Measurements from ENCODE around the gene AP4B1.
"Not testable (repeated sequence)": the region's sequence is repeated elsewhere in the genome, so short reads cannot be mapped to it uniquely, and the experiment has no call there.

The AP4B1 gene

DNA sequence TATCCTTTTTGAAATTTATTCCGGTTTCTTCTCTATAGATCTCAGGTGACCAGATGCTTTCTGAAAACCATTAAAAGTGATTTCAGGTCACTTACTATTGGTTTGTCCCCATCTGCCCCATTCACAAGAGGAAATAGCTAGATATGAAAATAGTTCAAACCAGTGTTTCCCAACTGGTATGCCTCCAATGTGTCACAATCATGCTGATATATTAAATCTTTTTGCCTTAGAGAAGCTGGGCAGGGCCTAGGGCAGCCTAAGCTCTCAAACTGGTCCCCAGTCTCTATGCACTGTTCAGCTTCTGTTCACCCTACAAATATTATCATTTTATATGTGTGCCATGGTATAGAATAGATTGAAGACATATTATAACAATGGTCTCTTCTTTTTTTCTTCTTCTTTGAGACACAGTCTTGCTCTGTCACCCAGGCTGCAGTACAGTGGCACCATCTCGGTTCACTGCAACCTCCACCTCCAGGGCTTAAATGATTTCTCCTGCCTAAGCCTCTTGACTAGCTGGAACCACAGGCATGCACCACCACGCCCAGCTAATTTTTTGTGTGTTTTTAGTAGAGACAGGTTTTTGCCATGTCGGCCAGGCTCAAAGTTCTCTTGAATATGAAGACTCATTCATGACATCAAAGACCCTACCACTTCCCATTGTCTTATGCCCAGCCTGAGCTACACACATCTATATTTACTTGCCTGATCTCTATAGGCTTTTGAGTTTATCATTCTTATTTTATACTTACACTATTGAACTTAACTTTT is 48.8 kb downstream of the AP4B1 start:
- peak; percentile 46 for DNase-seq

DNA sequence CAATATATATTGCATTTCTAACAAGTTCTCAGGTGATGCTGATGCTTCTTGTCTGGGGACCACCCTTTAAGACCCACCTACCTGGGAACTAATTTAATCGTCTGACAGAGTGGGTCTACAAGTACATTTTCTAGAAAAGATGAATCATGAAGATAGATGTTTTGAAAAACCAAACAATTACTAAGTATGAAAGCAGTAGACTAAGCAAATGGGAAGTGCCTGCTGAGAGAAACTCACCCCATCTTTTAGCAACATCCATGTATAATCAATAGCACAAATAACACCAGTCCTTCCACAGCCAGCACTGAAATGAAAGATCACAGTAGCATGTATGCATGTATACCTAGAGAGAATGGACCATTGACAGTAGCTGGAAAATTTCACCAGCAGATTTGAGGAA is 50.4 kb downstream of the AP4B1 start:
- no peak for DNase-seq

DNA sequence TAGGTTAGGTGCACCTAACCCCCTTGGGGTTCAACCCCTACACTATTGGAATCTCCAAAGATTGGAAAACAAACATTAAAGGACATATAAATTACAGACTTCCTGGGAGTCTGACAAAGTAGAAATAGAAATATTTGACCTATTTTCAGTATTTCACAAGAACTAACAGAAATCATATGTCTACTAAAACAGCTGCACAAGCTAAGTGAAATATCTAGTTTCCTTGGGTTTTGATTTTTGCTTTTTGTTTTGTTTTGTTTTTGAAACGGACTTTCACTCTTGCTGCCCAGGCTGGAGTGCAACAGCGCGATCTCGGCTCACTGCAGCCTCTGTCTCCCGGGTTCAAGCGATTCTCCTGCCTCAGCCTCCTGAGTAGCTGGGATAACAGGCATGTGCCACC is 51.9 kb downstream of the AP4B1 start:
- DNase-seq, result not testable (repeated sequence)

DNA sequence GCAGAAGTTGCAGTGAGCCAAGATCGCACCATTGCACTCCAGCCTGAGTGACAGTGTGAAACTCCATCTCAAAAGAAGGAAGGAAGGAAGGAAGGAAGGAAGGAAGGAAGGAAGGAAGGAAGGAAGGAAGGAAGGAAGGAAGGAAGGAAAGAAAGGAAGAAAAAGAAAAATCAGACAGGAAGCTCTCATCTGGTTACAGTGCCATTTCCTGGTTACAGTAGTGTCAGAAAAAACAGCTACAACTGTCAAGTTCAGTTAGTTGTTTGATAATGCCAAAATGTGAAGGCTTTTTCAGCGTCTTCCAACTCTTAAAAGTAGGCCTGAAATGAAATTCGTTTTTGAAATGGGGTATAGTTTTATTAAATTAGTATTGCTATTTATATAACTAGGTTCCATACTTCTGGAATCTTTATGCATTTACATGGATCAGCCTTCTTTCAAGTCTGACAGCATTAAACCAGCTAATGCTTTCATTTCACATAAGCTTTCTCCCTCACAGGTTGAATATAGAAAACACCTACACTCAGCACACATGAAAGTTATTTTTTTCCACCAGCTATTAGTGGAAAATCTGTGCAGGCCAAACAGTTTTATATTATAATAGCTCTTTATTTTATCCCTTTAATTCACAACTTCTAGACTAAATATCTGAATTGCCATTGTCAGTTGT is 54.3 kb downstream of the AP4B1 start:
- no peak for DNase-seq

DNA sequence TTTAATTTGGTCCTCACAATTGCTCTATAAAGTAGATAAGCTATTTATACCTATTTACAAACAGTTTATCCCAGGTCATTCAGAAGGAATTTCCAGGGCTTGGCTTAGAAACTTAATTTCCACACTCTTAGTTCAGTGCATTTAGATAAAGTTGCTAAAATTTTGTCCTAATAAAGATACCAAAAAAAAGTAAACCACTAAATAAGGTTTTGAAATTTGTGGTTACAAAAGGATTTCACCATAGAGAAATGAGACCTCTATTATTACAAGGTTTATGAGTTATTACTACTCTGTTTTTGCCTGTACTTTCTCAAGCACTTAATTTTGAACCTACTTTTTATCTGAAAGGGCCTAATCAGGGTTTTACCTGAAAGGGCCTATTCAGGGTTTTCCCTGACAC is 55.5 kb downstream of the AP4B1 start:
- DNase-seq, result peak; percentile 39

DNA sequence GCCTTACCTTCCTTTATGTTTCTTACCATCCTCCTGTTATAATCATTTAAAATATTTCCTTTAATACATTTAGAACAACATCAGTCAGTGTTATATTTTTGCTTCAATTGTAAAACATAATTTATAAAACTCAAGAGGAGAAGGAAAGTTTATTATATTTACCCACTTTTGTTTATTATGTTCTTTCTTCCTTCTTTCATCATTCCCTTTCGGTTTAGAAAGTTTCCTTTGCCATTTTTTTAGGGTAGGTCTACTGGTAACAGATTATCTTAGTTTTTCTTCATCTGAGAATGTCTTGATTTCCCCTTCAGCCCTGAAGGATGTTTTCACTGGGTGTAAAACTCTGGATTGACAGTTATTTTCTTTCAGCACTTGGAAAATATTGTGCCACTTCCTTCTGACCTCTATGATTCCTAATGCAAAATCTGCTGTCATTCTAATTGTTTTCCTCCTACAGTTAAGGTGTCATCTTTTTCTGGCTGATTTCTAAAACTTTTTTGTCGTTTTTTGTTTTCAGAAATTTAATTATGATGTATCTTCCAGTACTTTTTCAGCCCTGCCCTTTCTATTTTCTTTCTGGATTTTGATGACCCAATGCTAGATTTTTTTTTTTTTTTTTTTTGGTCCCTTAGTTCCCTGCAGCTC is 58.1 kb downstream of the AP4B1 start:
- DNase-seq, result no peak

Measured in MV-4-11 (cell line).